Upper lobe of left lung (tissue), 4 donors: ENCODE data around the gene TCP11.

Experiments used
- POLR2A ChIP-seq, 4 donors: fragments of 450-650 bp; IDR thresholded peaks; one replicate each; pipeline ENCODE4 v1.5.1; 2016 to 2017; ENCODE audit warnings: antibody characterized with exemption in 4 of 4, mild to moderate bottlenecking in 2 of 4
- POLR2AphosphoS5 ChIP-seq, 2 donors: sonication (generic); formaldehyde crosslinking; IDR thresholded peaks; one replicate each; pipeline ENCODE4 v1.5.1; 2017; ENCODE audit warnings: antibody characterized with exemption in 2 of 2
- TF ChIP-seq, protein P1 (sequence below), 6 experiments: fragments of 450-650 bp in 4 of 6; fragments of 200-600 bp in 2 of 6; sonication (generic) in 2 of 6; IDR thresholded peaks; one replicate each; pipeline ENCODE4 v1.5.1; 2016 to 2019; ENCODE audit warnings: antibody characterized with exemption in 6 of 6

DNA sequence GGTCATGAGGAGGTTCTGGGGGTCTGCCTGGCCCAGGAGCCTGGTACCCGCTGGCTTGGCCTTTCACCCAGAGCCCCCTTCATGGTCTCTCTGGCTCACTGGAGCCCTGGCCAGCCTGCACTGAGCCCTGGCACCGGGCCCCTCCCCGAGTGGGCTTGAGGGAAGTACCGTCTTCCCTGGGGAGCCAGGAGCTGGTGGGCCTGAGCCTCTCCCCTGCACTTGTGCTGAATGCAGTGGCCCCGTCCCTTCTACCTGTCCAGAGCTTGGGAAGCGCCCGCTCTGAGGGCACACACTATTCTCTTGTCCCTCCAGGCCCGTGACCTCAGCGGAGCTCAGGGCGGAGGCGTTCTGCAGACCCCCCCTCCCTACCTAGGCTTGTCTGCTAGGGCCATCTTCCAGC, 62.2 kb downstream of the TCP11 start:
- TF ChIP-seq, protein P1, sequence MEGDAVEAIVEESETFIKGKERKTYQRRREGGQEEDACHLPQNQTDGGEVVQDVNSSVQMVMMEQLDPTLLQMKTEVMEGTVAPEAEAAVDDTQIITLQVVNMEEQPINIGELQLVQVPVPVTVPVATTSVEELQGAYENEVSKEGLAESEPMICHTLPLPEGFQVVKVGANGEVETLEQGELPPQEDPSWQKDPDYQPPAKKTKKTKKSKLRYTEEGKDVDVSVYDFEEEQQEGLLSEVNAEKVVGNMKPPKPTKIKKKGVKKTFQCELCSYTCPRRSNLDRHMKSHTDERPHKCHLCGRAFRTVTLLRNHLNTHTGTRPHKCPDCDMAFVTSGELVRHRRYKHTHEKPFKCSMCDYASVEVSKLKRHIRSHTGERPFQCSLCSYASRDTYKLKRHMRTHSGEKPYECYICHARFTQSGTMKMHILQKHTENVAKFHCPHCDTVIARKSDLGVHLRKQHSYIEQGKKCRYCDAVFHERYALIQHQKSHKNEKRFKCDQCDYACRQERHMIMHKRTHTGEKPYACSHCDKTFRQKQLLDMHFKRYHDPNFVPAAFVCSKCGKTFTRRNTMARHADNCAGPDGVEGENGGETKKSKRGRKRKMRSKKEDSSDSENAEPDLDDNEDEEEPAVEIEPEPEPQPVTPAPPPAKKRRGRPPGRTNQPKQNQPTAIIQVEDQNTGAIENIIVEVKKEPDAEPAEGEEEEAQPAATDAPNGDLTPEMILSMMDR (IDR thresholded peaks at IDR 0.05) = no peak
- no peak for TF ChIP-seq POLR2A (IDR thresholded peaks at IDR 0.05)
- TF ChIP-seq POLR2AphosphoS5 (IDR thresholded peaks at IDR 0.05) = no peak
